ENCODE data around the gene ZNRF1. TPM values are rescaled to one million over a fixed set of nuclear protein-coding genes. Genes with fewer than 3 reads are reported as not detected.

Gene ZNRF1
- total RNA-seq, 3 donors from 2014 or later (not counting 1 experiment from before 2014, with no cell fraction given) = 2.4 to 5.1 (median 3.4) TPM

DNA sequence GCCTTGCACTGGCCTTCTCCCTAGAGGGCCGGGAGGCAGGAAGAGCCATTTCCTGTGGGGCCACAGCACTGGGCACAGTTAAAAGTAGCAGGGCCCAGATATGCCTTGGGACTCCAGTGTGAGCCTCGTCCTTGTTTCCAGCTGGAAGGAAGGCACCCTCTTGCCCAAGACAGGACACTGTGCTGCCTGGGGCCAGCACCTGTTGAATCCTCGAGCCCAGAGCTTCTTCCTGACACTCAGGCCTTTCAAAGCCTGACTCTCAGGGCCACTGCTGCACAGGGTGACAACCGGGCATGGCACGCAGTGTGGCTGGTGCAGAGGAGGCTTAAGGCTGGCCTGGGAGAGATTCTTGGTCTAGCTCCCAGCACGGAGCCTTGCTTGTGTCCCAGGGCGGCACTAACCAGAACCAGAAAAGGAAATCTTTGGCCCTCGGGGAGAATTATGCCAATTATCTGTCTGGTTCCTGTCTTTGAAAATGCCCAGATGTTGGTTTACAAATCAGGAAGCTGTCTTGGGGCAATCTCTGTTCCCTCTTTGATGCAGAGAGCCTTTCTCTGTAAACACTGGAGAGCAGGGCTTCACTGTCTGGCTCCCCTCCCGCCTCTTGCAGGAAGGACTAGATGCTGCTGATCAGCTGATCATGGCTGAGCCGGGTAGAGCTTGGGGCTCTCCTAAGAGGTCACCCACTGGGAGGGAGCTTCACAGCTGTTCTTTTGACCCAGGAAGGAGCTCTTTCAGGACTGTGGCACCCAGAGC, 106.7 kb downstream of the ZNRF1 start:
- H3K36me3 ChIP-seq (ENCODE audit: control insufficient read depth, insufficient read depth, low read length) = no peaks in the 10 kb centered on the region
- intact Hi-C loops (cut with micrococcal nuclease) = no loop called here
- no peaks in the 10 kb centered on the region for H3K9me3 Mint-ChIP-seq
- no peak overlapping the region for H3K4me3 ChIP-seq (ENCODE audit: low read length)
- H3K27ac ChIP-seq (ENCODE audit: low read length) = no peak overlapping the region
- H3K27me3 ChIP-seq (ENCODE audit: control insufficient read depth, insufficient read depth, low read length) = peaks cover 3% of the 10 kb centered on the region
- H3K27ac Mint-ChIP-seq = no peak overlapping the region
- WGBS (ENCODE audit: insufficient coverage) = 60% methylated on average over 10 of the region's 10 CpGs
- TF ChIP-seq, protein P1, sequence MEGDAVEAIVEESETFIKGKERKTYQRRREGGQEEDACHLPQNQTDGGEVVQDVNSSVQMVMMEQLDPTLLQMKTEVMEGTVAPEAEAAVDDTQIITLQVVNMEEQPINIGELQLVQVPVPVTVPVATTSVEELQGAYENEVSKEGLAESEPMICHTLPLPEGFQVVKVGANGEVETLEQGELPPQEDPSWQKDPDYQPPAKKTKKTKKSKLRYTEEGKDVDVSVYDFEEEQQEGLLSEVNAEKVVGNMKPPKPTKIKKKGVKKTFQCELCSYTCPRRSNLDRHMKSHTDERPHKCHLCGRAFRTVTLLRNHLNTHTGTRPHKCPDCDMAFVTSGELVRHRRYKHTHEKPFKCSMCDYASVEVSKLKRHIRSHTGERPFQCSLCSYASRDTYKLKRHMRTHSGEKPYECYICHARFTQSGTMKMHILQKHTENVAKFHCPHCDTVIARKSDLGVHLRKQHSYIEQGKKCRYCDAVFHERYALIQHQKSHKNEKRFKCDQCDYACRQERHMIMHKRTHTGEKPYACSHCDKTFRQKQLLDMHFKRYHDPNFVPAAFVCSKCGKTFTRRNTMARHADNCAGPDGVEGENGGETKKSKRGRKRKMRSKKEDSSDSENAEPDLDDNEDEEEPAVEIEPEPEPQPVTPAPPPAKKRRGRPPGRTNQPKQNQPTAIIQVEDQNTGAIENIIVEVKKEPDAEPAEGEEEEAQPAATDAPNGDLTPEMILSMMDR (IDR thresholded peaks at IDR 0.05) = no peak
- H3K4me1 ChIP-seq (ENCODE audit: control insufficient read depth, insufficient read depth, low read length) = peaks cover 40% of the 10 kb centered on the region
- ATAC-seq (peak in 1 of 3 donors; percentile 30), DNase-seq (no peak)
- no peaks in the 10 kb centered on the region for H3K36me3 Mint-ChIP-seq
- peaks cover 0 to 11% of the 10 kb centered on the region in 2 donors for H3K4me1 Mint-ChIP-seq
- H3K9me3 ChIP-seq (ENCODE audit: control insufficient read depth, insufficient read depth, low read length) = no peaks in the 10 kb centered on the region
- H3K4me3 Mint-ChIP-seq = no peak overlapping the region
- peaks cover 9 to 33% of the 10 kb centered on the region in 2 donors for H3K27me3 Mint-ChIP-seq (ENCODE audit: low read depth in 2 of 2)

DNA sequence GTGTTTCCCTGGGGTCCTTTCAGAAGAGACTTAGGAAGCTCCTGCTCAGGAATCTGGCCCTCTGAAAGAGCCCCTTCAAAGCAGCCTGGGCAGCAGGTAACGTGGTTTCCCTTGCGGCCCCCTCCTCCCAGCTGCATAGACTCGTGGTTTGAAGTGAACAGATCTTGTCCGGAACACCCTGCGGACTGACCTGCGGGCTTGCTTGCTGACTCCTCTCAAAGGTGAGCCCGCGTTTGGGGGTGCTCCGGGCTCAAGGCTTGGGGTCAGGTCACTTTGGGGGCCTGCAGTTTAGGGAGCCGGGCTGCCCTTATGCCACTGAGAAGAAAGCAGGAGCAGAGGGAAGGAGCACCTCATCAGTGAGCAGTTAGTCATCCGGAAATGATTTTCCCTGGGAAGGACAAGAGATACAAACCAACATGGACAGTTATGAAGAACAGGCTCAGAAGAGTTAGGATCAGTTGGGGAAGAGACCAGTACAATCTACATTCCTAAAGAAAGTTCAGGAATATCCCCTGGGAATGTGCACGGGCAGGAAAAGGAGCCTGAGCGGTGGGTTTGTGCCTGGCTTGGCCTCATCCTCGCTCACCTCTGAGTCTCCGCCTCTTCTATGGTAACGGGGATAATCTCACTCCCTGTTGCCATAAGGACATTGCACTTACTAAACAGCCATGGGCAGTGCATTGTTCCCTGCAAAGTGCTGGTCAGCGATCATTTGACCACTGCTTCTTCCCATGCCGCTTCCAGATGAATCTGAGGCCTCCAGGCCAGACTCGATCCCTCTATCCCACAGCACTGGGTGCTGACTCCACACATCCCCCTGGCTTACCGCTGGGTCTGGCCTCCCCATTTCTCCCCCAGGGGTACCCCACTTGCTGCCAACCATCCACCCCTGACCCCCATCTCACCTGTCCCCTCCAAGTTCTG, 107.8 kb downstream of the ZNRF1 start:
- Mint-ChIP-seq H3K27me3 (ENCODE audit: low read depth in 2 of 2) (peaks cover 14 to 42% of the 10 kb centered on the region in 2 donors), H3K9me3 (no peaks in the 10 kb centered on the region), H3K27ac (no peak overlapping the region), H3K36me3 (no peaks in the 10 kb centered on the region), H3K4me1 (peaks cover 0 to 15% of the 10 kb centered on the region in 2 donors), H3K4me3 (no peak overlapping the region)
- H3K9me3 ChIP-seq (ENCODE audit: control insufficient read depth, insufficient read depth, low read length) = no peaks in the 10 kb centered on the region
- H3K27me3 ChIP-seq (ENCODE audit: control insufficient read depth, insufficient read depth, low read length) = peaks cover 3% of the 10 kb centered on the region
- no peak overlapping the region for H3K4me3 ChIP-seq (ENCODE audit: low read length)
- H3K4me1 ChIP-seq (ENCODE audit: control insufficient read depth, insufficient read depth, low read length) = peaks cover 49% of the 10 kb centered on the region
- no peak for ATAC-seq
- intact Hi-C loops (cut with micrococcal nuclease) = no loop called here
- TF ChIP-seq, protein P1 (IDR thresholded peaks at IDR 0.05) = no peak
- DNase-seq = no peak
- no peaks in the 10 kb centered on the region for H3K36me3 ChIP-seq (ENCODE audit: control insufficient read depth, insufficient read depth, low read length)
- WGBS (ENCODE audit: insufficient coverage) = 73% methylated on average over 20 of the region's 20 CpGs
- no peak overlapping the region for H3K27ac ChIP-seq (ENCODE audit: low read length)

DNA sequence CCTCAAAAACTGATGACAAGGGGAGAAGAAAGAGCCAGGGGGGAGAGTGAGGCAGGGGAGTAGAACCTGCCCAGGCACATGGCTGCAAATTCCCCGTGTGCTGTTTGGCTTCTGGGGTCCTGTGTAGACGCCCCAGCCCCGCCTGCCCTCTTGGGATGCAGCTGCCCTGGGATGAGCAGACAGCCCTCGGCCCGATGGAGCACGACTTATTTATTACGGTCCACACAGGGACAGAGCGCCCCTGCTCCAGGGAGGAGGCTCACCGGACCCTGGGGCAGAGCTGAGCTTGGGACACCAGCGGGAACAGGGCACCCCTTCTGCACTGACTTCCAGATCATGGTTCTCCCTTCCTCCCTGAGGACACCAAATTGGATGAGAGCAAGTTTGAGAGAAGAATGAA, 108.7 kb downstream of the ZNRF1 start:
- H3K4me1 Mint-ChIP-seq = peaks cover 0 to 18% of the 10 kb centered on the region in 2 donors
- DNase-seq = no peak
- TF ChIP-seq, protein P1 (IDR thresholded peaks at IDR 0.05) = no peak
- peaks cover 6% of the 10 kb centered on the region for H3K27me3 ChIP-seq (ENCODE audit: control insufficient read depth, insufficient read depth, low read length)
- intact Hi-C loops (cut with micrococcal nuclease) = no loop called here
- 97% methylated on average over 9 of the region's 10 CpGs for WGBS (ENCODE audit: insufficient coverage)
- no peaks in the 10 kb centered on the region for H3K36me3 ChIP-seq (ENCODE audit: control insufficient read depth, insufficient read depth, low read length)
- H3K4me3 Mint-ChIP-seq = no peak overlapping the region
- no peaks in the 10 kb centered on the region for H3K9me3 ChIP-seq (ENCODE audit: control insufficient read depth, insufficient read depth, low read length)
- H3K27ac Mint-ChIP-seq = no peak overlapping the region
- H3K27me3 Mint-ChIP-seq (ENCODE audit: low read depth in 2 of 2) = peaks cover 19 to 46% of the 10 kb centered on the region in 2 donors
- no peak overlapping the region for H3K27ac ChIP-seq (ENCODE audit: low read length)
- no peaks in the 10 kb centered on the region for H3K36me3 Mint-ChIP-seq
- H3K9me3 Mint-ChIP-seq = no peaks in the 10 kb centered on the region
- peaks cover 49% of the 10 kb centered on the region for H3K4me1 ChIP-seq (ENCODE audit: control insufficient read depth, insufficient read depth, low read length)
- H3K4me3 ChIP-seq (ENCODE audit: low read length) = no peak overlapping the region
- ATAC-seq = no peak
